ENCODE results near the gene KLF18.
"Not testable (repeated sequence)": the region's sequence is repeated elsewhere in the genome, so short reads cannot be mapped to it uniquely, and the experiment has no call there.

KLF18 gene

GRCh38 chr1:44119525-44119924 is 21.9 kb downstream of the KLF18 start:
- no peak for DNase-seq

DNA sequence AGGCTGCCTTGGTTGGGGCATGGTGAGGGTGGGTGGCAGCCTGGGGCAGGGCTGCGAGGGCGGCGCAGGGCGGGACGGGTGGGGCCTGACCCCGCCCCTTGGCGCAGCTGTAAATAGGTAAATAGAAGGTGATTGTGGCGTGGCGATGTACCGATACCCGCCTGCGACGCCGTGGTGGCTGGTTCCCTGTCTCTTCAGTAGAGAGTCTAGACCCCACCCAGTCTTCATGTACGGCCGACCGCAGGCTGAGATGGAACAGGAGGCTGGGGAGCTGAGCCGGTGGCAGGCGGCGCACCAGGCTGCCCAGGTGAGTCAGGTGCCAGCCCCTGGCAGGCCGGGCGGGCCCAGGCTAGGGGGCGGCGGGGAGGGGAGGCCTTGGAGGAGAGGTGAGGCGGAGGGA is 22.7 kb downstream of the KLF18 start, which contains the start of gene KLF17:
Gene KLF17 (plus strand): TSS at position 140 of the 400 bp plus-strand sequence. CDS start 87 bp downstream, at position 227.
- no peak for DNase-seq

GRCh38 chr1:44117272-44117671 is 24.2 kb downstream of the KLF18 start:
- not testable (repeated sequence) for DNase-seq

DNA sequence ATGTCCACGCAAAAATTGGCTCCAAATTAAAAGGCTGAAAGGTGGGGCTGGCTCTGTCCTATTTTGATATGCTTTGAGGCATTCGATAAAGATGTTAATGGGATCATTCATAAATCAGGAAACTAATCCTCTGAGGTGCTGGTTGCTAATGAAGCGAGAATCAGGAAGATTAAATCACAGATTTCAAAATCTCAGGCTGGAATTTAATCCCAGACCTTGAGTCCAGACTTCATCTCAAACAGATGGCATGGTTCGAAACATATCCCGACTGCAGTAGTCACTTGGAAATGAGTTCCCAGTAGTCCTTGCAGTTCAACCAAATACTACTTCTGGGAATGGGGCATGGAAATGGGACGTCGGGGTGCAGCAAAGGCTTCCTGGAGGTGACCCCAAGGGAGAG is 27.3 kb downstream of the KLF18 start:
- no peak for DNase-seq

DNA sequence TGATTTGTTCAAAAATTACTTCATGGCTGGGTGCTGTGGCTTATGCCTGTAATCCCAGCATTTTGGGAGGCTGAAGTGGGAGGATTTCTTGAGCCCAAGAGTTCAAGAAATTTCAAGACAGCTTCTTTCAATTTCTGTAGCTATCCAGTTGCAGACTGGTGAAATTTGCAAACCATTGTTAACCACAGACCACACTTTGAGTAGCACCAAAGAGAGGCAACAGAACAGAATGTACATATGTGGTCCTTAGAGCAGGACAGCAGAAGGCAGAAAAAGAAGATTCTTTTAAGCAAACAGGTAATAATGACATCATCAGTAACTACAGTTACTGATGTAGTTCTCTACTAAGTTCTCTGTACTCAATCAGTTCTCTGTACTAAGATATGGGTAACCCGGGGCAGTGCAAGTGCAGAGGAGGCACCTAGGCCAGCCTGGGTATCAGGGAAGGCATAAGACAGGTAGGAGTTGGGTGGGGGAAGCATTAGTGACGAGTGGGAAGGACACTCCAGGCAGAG is 28.3 kb downstream of the KLF18 start:
- DNase-seq, result no peak

DNA sequence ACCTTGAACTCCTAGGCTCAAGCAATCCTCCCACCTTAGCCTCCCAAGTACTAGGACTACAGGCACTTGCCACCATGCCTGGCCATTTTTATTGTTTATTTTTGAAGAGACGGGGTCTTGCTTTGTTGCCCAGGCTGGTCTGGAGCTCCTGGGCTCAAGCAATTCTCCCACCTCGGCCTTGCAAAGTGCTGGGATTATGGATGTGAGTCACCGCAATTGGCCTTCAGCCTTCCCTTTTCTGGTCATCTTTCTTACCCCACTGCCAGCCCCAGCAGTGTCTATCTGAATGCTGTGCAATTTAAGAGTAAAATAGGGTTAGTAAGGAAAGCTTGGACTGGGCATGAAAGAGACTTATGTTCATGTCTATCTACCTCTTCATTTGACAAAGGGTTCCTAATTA is 28.9 kb downstream of the KLF18 start:
- no peak for DNase-seq

GRCh38 chr1:44111861-44112260 is 29.6 kb downstream of the KLF18 start:
- no peak for DNase-seq

DNA sequence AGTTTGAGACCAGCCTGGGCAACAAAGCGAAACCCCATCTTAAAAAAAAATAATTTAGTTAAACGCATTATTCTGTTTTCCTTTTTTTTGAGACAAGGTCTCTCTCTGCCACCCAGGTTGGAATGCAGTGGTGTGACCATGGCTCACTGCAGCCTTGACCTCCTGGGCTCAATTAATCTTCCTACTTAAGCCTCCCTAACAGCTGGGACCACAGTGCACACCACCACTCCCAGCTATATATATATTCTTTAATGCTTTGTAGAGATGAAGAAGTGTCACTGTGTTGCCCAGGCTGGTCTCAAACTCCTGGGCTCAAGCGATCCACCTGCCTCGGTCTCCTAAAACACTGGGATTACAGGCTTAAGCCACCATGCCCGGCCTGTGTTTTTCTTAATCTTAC is 30.5 kb downstream of the KLF18 start:
- no peak for DNase-seq

- DNase-seq, result no peak
These were observed 32.5 kb downstream of the KLF18 start for GRCh38 chr1:44108971-44109370.

- no peak for DNase-seq
These were observed 33.2 kb downstream of the KLF18 start for GRCh38 chr1:44108241-44108640.

DNA sequence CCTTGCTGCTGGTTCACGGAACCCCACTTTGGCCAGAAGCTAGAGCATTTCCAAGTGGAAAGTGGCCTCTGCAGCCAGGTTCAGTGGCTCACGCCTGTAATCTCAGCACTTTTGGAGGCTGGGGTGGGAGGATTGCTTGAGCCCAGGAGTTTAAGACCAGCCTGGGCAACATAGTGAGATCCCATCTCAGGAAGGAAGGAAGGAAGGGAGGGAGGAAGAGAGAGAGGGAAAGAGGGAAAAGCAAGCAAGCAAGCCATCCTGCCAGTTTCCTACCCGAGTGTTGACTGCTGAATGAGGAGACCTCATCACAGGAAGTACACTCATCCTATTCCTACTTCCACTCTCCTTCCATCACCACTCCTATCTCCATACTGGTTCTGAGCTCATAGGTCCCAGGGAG is 35.6 kb downstream of the KLF18 start:
- DNase-seq, result no peak

DNA sequence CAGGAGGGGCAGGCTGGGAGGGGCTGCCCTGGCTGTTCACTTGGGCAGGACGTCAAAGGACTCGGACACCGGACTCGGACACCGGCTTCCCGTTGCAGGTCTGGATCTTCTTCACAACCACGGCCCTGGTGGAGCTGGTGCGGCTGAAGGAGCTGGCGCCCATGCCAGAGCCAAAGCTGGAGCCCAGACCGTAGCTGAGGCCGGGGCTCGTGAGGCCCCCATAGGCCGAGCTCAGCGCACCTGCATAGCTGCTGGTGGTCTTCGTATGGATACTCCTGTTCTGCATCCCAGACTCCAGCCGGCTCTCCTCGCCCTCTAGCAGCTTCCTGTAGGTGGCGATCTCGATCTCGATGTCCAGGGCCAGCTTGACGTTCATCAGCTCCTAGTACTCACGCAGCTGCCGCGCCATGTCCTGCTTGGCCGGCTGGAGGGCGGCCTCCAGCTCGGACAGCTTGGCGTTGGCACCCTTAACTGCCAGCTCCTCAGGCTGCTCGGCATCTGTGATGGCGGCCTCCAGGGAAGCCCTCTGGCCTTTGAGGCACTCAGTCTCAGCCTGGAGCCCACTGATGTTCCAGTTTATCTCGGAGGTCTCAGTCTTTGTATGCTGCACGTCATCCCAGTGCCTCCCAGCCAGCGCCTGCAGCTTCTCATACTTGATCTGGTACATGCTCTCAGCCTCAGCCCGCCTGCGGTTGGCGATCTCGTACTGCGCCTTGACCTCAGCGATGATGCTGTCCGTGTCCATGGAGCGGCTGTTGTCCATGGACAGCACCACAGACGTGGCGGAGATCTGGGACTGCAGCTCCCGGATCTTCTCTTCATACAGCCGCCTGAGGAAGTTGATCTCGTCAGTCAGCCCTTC is 37.9 kb downstream of the KLF18 start:
- peak; percentile 31 for DNase-seq

GRCh38 chr1:44101328-44101727 is 40.1 kb downstream of the KLF18 start:
- no peak for DNase-seq

- no peak for DNase-seq
These were observed 41.1 kb downstream of the KLF18 start for GRCh38 chr1:44100183-44100868.

DNA sequence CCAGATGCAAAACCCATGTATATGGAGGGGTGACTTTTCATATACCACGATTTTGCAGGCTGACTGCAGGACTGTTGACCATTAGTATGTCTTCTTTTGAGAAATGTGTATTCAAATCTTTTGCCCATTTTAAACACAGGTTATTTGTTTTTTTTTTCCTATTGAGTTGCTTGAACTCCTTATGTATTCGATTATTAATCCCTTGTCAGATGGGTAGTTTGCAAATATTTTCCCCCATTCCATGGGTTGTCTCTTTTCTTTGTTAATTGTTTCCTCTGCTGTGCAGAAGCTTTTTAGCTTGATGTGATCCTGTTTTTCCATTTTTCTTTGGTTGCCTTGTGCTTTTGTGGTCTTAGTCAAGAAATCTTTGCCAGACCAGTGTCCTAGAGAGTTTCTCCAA is 47.4 kb downstream of the KLF18 start:
- DNase-seq, result no peak

DNA sequence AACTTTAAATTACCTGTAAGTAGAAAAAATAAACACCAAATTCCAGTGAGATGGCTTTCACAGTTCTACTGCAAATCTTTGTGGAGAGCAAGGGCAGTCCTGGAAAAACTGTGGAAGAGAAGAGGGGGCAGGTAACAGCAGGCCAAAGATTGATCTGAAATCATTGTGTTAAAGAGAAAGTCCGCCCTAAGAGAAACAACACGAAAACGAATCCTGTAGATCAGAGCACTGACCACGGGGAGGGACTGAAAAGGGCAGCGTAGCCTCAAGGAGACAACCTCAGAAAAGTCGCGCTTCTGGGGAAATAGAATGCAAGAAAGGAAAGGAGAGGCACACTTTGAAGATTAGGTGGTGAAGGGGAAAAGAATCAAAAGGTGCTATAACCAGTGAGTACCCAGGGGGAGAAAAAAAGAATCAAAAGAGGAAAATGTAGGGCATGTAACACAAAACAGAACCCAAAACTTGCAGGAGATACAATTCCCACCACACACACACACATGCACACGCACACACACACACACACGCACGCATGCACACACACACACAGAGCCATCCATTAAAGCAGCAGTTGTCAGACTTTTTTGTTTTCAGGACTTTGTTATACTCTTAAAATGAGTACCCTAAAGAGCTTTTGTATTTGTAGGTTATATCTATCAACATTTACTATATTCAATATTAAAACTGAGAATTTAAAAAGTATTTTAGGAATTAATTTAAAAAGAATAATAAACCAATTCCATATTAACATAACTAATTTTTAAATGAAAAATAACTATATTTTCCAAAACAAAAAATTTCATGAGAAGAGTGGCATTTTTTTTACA is 50.8 kb downstream of the KLF18 start:
- no peak for DNase-seq

GRCh38 chr1:44089371-44090048 is 51.9 kb downstream of the KLF18 start:
- DNase-seq, result no peak

Measured in retina (tissue), 1 donor.